ENCODE data around the gene MYH1.

DNA sequence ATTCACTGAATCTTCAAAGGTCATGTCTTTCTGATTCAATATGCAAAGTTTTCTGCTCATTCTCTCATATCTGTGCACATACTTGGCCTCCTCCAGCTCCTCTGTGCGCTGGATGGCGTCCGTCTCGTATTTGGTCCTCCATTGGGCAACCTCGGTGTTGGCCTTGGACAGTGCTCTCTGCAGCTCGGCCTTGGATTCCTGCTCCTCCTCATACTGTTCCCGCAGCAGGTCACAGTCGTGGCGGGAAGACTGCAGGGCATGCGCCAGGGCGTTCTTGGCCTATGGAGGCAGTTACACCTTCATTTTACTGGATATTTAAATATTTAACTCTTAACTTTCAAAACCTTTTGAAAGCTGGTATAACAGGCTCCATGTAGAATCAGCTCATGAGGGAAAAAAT is 8.2 kb upstream of the MYH1 start:
- TF ChIP-seq CTCF (IDR thresholded peaks at IDR 0.05; ENCODE audit: low read length): no peak
- no peak for TF ChIP-seq EZH2phosphoT487 (IDR thresholded peaks at IDR 0.05; ENCODE audit: low read length)
